Right atrium auricular region (tissue), 2 donors: ENCODE measurements around the gene TMEM82. TPM values are rescaled to one million over a fixed set of nuclear protein-coding genes. Genes with fewer than 3 reads are reported as not detected.

ENCODE experiments used
- DNase-seq: peaks from one replicate; pipeline ENCODE4 v3.0.0-alpha.2; 2019; ENCODE audit warnings: low spot score
- H3K27ac ChIP-seq, 2 donors: fragments of 200-600 bp; sonication (generic); 1 replicate in 1 of 2; 2 replicates in 1 of 2; pipeline ENCODE4 v1.5.1; 2016 to 2019
- H3K27me3 ChIP-seq, 2 donors: fragments of 200-600 bp; sonication (generic); one replicate each; pipeline versions ENCODE4 v1.5.1 to v1.6.0; 2017 to 2019
- H3K36me3 ChIP-seq: fragments of 200-600 bp; sonication (generic); one replicate; pipeline ENCODE4 v1.5.1; 2016
- H3K4me1 ChIP-seq, 2 donors: fragments of 200-600 bp; sonication (generic); one replicate each; pipeline versions ENCODE4 v1.5.1 to v1.6.0; 2017 to 2019
- H3K4me3 ChIP-seq, 2 donors: fragments of 200-600 bp; sonication (generic); 1 replicate in 1 of 2; 2 replicates in 1 of 2; pipeline ENCODE4 v1.5.1; 2017 to 2019; ENCODE audit warnings: mild to moderate bottlenecking in 1 of 2, moderate library complexity in 1 of 2
- H3K9me3 ChIP-seq, 2 donors: fragments of 200-600 bp; sonication (generic); one replicate each; pipeline ENCODE4 v1.5.1; 2019
- total RNA-seq, 2 donors: library from RNA; depleted of rRNA; stranded (reverse); fragments of >200 nt; gene quantifications; one replicate each; pipeline ENCODE4 v1.1.0, GENCODE V29; 2016
- TF ChIP-seq, protein P1 (sequence below), 2 donors: fragments of 200-600 bp; sonication (generic); IDR thresholded peaks; one replicate each; pipeline ENCODE4 v1.5.1; 2019; ENCODE audit warnings: antibody characterized with exemption in 2 of 2

The TMEM82 gene
- total RNA-seq, 2 donors from 2014 or later, result not detected

DNA sequence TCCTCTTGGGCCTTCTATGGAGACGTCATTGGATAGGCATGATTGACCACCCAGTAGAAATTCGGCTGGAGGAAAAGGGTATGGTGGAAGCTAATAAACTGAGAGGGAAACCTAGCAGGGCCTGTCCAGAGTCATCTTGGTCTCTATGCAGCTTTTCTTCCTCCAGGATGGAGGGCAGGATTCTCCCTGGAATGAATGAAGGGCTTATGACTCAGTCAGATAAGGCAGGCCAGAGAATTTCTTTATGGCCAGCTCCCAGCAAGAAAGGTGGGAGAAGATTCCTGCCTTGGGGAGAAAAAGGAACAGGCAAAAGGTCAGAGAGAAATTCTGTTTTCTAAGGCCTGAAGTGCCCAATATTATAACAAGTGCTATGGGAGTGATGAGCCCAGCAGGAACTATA, 33.4 kb downstream of the TMEM82 start:
- no peaks in the 10 kb centered on the region for H3K4me1 ChIP-seq
- H3K27ac ChIP-seq, result no peak overlapping the region
- no peak for DNase-seq
- no peaks in the 10 kb centered on the region for H3K27me3 ChIP-seq
- H3K4me3 ChIP-seq, result no peak overlapping the region
- H3K9me3 ChIP-seq, result no peaks in the 10 kb centered on the region
- TF ChIP-seq, protein P1, sequence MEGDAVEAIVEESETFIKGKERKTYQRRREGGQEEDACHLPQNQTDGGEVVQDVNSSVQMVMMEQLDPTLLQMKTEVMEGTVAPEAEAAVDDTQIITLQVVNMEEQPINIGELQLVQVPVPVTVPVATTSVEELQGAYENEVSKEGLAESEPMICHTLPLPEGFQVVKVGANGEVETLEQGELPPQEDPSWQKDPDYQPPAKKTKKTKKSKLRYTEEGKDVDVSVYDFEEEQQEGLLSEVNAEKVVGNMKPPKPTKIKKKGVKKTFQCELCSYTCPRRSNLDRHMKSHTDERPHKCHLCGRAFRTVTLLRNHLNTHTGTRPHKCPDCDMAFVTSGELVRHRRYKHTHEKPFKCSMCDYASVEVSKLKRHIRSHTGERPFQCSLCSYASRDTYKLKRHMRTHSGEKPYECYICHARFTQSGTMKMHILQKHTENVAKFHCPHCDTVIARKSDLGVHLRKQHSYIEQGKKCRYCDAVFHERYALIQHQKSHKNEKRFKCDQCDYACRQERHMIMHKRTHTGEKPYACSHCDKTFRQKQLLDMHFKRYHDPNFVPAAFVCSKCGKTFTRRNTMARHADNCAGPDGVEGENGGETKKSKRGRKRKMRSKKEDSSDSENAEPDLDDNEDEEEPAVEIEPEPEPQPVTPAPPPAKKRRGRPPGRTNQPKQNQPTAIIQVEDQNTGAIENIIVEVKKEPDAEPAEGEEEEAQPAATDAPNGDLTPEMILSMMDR (IDR thresholded peaks at IDR 0.05), result no peak
- H3K36me3 ChIP-seq, result peaks cover 86% of the 10 kb centered on the region

DNA sequence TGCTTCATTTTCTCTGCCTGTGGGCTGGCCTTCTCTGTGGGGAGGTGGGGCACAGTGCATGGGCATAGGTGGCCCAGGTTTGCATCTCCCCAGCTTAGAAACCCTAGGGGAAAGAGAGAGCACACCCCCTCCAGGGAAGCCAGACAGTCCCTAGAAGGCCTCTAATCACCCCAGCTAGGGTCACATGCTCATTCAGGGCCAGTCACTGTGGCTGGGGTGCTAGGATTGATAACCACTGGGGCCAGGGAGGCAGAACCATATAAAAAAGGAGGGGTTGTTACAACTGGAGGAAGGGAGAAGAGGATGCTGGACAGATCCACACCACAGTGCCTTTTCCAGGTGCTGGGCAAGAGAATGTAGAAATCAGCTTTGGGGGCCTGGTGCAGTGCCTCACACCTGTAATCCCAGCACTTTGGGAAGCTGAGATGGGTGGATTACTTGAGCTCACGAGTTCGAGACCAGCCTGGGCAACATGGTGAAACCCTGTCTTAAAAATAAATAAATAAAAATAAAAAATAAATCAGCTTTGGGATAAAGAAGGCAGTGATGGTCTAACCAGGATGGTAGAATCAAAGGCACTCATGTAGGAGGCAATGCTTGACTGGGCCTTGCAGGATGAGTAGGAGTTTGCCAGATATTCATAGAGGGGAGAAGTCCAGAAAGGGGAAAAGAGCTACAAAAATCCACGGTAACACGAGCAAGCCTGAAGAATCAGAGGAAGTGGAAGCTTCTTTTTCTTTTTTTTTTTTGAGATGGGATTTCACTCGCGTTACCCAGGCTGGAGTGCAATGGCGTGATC, 35.8 kb downstream of the TMEM82 start:
- Histone ChIP-seq H3K27ac (no peak overlapping the region), H3K4me3 (no peak overlapping the region), H3K9me3 (no peaks in the 10 kb centered on the region), H3K4me1 (no peaks in the 10 kb centered on the region), H3K36me3 (peaks cover 67% of the 10 kb centered on the region), H3K27me3 (no peaks in the 10 kb centered on the region)
- DNase-seq, result no peak
- TF ChIP-seq, protein P1 (IDR thresholded peaks at IDR 0.05), result no peak

DNA sequence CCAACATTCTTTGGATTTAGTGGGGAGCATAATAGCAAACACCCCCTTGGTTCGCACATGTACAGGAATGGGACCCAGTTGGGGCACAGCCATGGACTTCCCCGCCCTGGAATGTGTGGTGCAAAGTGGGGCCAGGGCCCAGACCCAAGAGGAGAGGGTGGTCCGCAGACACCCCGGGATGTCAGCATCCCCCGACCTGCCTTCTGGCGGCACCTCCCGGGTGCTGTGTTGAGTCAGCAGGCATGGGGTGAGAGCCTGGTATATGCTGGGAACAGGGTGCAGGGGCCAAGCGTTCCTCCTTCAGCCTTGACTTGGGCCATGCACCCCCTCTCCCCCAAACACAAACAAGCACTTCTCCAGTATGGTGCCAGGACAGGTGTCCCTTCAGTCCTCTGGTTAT, 43.4 kb downstream of the TMEM82 start:
- no peak for DNase-seq
- Histone ChIP-seq H3K4me1 (peaks cover 0 to 11% of the 10 kb centered on the region in 2 donors), H3K36me3 (peaks cover 10% of the 10 kb centered on the region), H3K9me3 (no peaks in the 10 kb centered on the region), H3K4me3 (no peak overlapping the region), H3K27ac (no peak overlapping the region), H3K27me3 (no peaks in the 10 kb centered on the region)
- TF ChIP-seq, protein P1 (IDR thresholded peaks at IDR 0.05), result no peak

DNA sequence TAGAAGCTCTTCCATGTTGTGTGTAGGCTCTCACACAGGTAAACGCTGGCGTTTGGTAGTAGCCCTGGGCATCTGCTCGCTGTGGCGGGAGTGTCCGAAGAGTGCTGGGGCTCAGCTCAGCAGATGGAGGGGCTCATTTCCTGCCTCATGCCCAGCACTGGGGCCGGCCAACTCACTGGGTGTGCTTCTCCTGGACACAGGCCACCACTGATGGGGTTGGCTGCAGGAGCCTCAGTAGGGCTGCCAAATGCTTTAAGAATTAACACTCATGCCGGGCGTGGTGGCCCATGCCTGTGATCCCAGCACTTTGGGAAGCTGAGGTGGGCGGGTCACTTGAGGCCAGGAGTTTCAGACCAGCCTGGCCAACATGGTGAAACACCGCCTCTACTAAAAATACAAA, 44.3 kb downstream of the TMEM82 start:
- peaks cover 4% of the 10 kb centered on the region for H3K36me3 ChIP-seq
- H3K4me3 ChIP-seq, result no peak overlapping the region
- peaks cover 0 to 11% of the 10 kb centered on the region in 2 donors for H3K4me1 ChIP-seq
- peak; percentile 68 for DNase-seq
- TF ChIP-seq, protein P1 (IDR thresholded peaks at IDR 0.05), result no peak
- no peaks in the 10 kb centered on the region for H3K27me3 ChIP-seq
- H3K9me3 ChIP-seq, result no peaks in the 10 kb centered on the region
- H3K27ac ChIP-seq, result peak overlapping the region in 1 of 2 donors; percentile 27

DNA sequence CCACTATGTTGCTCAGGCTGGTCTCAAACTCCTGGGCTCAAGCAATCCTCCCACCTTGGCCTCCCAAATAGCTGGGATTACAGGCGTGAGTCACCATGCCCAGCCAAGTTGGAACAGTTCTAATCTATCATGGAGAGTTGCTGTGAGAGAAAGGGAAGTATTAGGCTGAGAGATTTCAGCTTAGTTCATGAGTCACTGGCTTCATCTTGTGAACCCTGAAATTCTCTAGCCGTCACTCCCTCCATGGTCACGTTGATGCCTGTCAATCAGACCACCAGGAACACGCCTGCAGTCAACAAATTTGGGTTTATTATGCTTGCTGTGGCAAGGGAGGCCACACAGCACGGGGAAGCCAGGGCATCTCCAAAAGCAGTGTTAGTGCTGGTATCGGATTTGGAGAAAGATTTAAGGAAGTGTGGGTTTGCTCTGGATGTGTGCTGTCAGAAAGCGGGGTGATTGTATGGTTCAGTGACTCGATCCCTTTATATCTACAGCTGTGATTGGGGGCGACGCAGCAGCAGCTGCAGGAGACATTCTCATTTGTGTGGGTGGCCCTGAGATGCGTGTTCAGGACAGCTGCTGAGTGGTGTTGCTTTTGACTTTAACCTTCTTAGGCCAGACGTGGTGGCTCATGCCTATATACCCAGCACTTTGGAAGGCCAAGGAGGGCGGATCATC, 46.5 kb downstream of the TMEM82 start:
- H3K9me3 ChIP-seq, result no peaks in the 10 kb centered on the region
- peaks cover 4% of the 10 kb centered on the region for H3K36me3 ChIP-seq
- no peak overlapping the region for H3K27ac ChIP-seq
- H3K4me3 ChIP-seq, result no peak overlapping the region
- peaks cover 0 to 11% of the 10 kb centered on the region in 2 donors for H3K4me1 ChIP-seq
- TF ChIP-seq, protein P1 (IDR thresholded peaks at IDR 0.05), result no peak
- DNase-seq, result no peak
- H3K27me3 ChIP-seq, result no peaks in the 10 kb centered on the region
